ENCODE results near the gene PRM1.

DNA sequence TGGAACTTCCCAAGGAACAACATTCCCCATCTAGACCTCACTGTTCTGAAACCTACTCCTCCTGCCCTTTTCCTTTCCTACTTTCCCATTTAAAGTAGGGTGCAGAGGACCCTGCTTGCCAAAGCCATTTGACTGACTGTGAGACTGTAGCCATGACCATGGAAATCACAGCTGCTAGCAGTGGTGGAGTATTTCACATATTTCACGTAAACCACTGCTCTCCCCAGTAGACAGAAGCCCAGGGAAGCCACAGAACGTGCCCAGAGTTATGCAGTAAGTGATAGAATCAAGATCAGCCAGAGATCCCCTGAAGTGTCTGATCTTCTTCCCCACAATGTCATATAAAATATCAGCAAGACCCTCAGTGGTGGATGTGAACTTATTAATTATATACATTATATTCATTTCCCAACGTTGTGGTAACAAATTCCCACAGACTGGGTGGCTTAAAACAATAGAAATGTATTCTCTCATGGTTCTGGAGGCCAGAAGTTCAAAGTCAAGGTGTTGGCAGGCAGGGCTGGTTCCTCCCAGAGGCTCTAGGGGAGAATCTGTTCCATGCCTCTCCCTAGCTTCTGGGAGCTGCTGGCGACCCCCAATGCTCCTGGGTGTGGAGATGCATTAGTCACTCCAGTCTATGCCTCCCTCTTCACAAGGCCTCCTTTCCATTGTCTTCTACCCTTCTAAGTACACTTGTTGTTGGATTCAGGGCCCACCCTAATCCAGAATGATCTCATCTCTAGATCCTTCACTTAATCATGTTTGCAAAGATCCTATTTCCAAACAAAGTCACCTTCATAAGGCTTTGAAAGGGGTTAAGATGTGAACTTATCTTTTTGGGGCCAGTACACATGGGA, 20.7 kb upstream of the PRM1 start:
- no peak for TF ChIP-seq POLR2A (IDR thresholded peaks at IDR 0.05)
- TF ChIP-seq, protein P1, sequence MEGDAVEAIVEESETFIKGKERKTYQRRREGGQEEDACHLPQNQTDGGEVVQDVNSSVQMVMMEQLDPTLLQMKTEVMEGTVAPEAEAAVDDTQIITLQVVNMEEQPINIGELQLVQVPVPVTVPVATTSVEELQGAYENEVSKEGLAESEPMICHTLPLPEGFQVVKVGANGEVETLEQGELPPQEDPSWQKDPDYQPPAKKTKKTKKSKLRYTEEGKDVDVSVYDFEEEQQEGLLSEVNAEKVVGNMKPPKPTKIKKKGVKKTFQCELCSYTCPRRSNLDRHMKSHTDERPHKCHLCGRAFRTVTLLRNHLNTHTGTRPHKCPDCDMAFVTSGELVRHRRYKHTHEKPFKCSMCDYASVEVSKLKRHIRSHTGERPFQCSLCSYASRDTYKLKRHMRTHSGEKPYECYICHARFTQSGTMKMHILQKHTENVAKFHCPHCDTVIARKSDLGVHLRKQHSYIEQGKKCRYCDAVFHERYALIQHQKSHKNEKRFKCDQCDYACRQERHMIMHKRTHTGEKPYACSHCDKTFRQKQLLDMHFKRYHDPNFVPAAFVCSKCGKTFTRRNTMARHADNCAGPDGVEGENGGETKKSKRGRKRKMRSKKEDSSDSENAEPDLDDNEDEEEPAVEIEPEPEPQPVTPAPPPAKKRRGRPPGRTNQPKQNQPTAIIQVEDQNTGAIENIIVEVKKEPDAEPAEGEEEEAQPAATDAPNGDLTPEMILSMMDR (IDR thresholded peaks at IDR 0.05) = no peak
